Cardiac muscle cell (in vitro differentiated cells and primary cell): Measurements from ENCODE around the gene ABCB6. TPM values are rescaled to one million over a fixed set of nuclear protein-coding genes. Genes with fewer than 3 reads are reported as not detected.

Source experiments
- DNase-seq, 2 donors: peaks; one replicate each; pipeline versions ENCODE4 v3.0.0 to v3.0.0-alpha.2; 2010 to 2017; ENCODE audit warnings: low read depth in 1 of 2, low spot score in 1 of 2
- H3K27ac ChIP-seq: fragments of 200-600 bp; sonication (generic); 2 replicates; pipeline ENCODE4 v1.5.1; 2016
- H3K27me3 ChIP-seq: fragments of 200-600 bp; sonication (generic); 2 replicates; pipeline ENCODE4 v1.6.0; 2016; ENCODE audit warnings: control low read depth
- H3K36me3 ChIP-seq: fragments of 200-600 bp; sonication (generic); 2 replicates; pipeline ENCODE4 v1.5.1; 2016; ENCODE audit warnings: control low read depth
- H3K4me1 ChIP-seq: fragments of 200-600 bp; sonication (generic); 2 replicates; pipeline ENCODE4 v1.8.1; 2017; ENCODE audit warnings: low read depth, mild to moderate bottlenecking, mixed run types
- H3K4me3 ChIP-seq: fragments of 200-600 bp; sonication (generic); 2 replicates; pipeline ENCODE4 v1.5.1; 2016; ENCODE audit warnings: mild to moderate bottlenecking
- H3K9me3 ChIP-seq: fragments of 200-600 bp; sonication (generic); 2 replicates; pipeline ENCODE4 v1.5.1; 2017; ENCODE audit warnings: low read depth, mild to moderate bottlenecking, control low read depth
- polyA plus RNA-seq: library from polyadenylated mRNA; unstranded; fragments of >200 nt; fragmentation: Nextera tagmentation; extraction: Ambion mirVana; gene quantifications from 2 replicates; pipeline ENCODE4 v1.2.1, GENCODE V29; 2016
- total RNA-seq: library from RNA; depleted of rRNA; stranded (reverse); fragments of >200 nt; gene quantifications from 2 replicates; pipeline ENCODE4 v1.2.3, GENCODE V29; 2016
- TF ChIP-seq, protein P1 (sequence below): IDR thresholded peaks from 2 replicates; pipeline ENCODE4 v1.5.1; 2012; ENCODE audit warnings: low read depth, mild to moderate bottlenecking, low read length

ABCB6 gene
- total and polyA plus RNA-seq, 2 experiments from 2014 or later, result 9.6 to 32.9 TPM

DNA sequence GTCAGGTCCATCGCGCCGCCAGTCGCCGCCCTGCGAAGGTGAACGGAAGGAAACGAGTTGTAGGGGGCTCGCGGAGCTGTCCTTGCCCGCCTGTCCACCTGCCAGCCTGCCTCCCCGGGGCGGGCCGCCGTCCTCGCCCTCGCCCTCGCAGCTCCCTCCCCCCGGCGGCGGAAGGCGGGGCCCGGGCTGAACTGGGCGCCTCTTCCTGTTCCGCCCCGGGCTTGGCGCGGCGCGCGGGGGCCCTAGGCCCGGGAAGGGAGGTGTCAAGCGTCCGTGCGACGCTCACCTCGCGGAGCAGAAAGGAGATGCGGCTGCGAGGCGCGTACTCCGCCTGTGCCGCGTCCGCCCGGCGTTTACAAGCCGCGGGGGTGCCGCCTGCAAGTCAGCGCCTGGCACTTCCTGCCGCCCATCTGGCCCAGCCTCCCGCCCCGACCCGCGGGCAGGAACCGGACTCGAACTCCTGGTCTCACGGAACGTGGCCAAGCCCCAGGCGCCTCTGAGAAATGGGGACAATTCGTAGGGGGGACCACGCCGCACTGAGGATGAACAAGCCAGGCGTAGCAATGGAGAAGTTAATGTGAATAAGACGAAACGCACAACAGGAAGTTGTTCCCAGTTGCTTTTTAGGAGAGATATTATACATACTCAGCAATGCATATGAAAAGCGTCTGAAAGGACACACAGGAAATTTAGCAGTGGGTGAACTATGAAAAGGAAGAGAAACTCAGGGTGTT, 41.8 kb downstream of the ABCB6 start, which contains the start of gene CNPPD1:
Gene CNPPD1, minus strand, starts transcription at position 108 of the 734 bp plus-strand sequence. Its CDS starts 97 bp downstream, at position 11.
- DNase-seq, result peak; percentile 83 to 89
- Histone ChIP-seq H3K4me1 (peaks cover 4% of the 10 kb centered on the region), H3K36me3 (peaks cover 21% of the 10 kb centered on the region), H3K27me3 (no peaks in the 10 kb centered on the region), H3K4me3 (peak within 1 kb of the TSS; percentile 49), H3K27ac (peak within 1 kb of the TSS; percentile 93), H3K9me3 (no peaks in the 10 kb centered on the region)
- TF ChIP-seq, protein P1, sequence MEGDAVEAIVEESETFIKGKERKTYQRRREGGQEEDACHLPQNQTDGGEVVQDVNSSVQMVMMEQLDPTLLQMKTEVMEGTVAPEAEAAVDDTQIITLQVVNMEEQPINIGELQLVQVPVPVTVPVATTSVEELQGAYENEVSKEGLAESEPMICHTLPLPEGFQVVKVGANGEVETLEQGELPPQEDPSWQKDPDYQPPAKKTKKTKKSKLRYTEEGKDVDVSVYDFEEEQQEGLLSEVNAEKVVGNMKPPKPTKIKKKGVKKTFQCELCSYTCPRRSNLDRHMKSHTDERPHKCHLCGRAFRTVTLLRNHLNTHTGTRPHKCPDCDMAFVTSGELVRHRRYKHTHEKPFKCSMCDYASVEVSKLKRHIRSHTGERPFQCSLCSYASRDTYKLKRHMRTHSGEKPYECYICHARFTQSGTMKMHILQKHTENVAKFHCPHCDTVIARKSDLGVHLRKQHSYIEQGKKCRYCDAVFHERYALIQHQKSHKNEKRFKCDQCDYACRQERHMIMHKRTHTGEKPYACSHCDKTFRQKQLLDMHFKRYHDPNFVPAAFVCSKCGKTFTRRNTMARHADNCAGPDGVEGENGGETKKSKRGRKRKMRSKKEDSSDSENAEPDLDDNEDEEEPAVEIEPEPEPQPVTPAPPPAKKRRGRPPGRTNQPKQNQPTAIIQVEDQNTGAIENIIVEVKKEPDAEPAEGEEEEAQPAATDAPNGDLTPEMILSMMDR, result no peak

DNA sequence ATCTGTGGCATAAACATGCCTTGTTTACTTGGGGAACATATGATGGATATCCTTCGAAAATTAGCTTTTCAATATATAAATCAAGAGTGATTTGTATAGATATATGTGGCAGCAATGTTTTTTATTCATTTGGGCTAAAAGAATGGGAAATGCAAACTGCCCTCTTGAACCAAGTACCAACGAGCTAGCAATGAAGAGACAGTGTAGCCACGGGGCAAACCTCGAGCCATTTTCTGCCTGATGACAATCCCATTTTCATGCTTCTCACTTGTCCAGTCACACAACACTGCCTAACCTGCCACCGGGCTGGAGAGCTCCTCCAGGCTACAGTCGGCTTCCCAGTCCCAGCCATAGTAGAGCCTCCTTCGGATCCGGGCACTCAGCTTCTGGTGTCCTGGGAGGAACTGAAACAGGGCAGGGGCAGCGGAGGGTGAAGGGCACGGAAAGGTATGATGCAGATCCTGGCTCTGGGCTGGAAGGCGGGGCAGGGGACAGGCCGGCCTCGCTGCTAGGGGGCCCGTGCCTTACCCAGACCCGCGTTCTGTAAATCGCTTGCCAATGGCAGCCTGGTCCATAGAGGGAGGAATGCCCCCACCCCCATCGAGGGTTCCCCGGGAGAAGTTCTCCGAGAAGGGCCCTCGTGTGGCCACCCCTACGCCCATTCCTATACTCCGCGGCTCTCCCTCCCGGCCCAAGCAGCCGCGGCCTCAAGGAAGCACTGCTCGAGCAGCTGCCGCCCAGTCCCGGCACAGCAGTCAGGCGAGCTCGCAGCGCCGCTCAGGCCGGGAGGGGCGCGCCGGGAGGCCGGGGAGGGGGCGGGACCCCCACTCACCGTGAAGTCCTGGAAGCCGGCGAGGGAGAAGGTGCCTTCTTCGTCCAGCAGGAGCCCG, 42.6 kb downstream of the ABCB6 start:
- TF ChIP-seq, protein P1, result peak; percentile 21
- Histone ChIP-seq H3K36me3 (peaks cover 18% of the 10 kb centered on the region), H3K4me3 (peak overlapping the region; percentile 49), H3K27ac (peak overlapping the region; percentile 93), H3K27me3 (no peaks in the 10 kb centered on the region), H3K4me1 (peaks cover 4% of the 10 kb centered on the region), H3K9me3 (no peaks in the 10 kb centered on the region)
- peak; percentile 38 to 69 for DNase-seq

DNA sequence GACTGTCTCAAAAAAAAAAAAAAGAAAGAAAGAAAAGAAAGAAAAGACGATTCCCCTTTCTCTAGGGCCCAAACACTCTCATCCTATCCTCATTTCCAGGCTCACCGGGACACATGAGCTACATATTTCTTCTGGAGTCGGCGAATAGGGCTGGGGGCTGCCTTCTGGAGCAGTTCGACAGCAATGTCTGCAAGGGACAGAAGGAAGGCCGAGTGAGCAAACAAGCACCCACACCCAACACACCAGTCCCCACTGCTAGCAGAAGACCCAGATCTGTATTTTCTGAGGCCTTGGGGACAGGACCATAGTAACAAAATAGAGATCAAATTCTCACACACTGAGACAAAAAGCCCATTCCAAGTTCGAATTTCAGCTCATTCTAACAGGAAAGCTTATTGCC, 43.3 kb downstream of the ABCB6 start:
- no peak overlapping the region for H3K27ac ChIP-seq
- H3K4me3 ChIP-seq, result no peak overlapping the region
- DNase-seq, result no peak

GRCh38 chr2:219174801-219175200, 44.0 kb downstream of the ABCB6 start:
- H3K9me3 ChIP-seq, result no peaks in the 10 kb centered on the region

More for the DNA sequence above, 43.3 kb downstream of the ABCB6 start:
- Histone ChIP-seq H3K27me3 (no peaks in the 10 kb centered on the region), H3K36me3 (peaks cover 11% of the 10 kb centered on the region), H3K4me1 (peaks cover 4% of the 10 kb centered on the region), H3K9me3 (no peaks in the 10 kb centered on the region)
- TF ChIP-seq, protein P1, result no peak

GRCh38 chr2:219174146-219174545, 44.6 kb downstream of the ABCB6 start:
- Histone ChIP-seq H3K4me3 (no peak overlapping the region), H3K27me3 (no peaks in the 10 kb centered on the region), H3K4me1 (peaks cover 2% of the 10 kb centered on the region), H3K27ac (no peak overlapping the region), H3K9me3 (no peaks in the 10 kb centered on the region), H3K36me3 (peaks cover 9% of the 10 kb centered on the region)
- DNase-seq, result no peak
- TF ChIP-seq, protein P1, result no peak

More at GRCh38 chr2:219174801-219175200, 44.0 kb downstream of the ABCB6 start:
- TF ChIP-seq, protein P1, result no peak
- DNase-seq, result no peak
- Histone ChIP-seq H3K4me1 (peaks cover 4% of the 10 kb centered on the region), H3K4me3 (no peak overlapping the region), H3K27me3 (no peaks in the 10 kb centered on the region), H3K36me3 (peaks cover 9% of the 10 kb centered on the region), H3K27ac (no peak overlapping the region)
